OCI-LY3 (cell line): Measurements from ENCODE around the gene TVP23C.

ENCODE experiments used
- CTCF ChIP-seq: fragments of 200-600, 300-600 bp; sonication (generic); IDR thresholded peaks from 2 replicates; pipeline ENCODE4 v1.5.1; 2014; ENCODE audit warnings: antibody characterized with exemption, low read length, low read depth
- EZH2phosphoT487 ChIP-seq: fragments of 200-600 bp; shearing (Covaris generic); IDR thresholded peaks from 2 replicates; pipeline ENCODE4 v1.6.1; 2018; ENCODE audit warnings: antibody characterized with exemption, mixed run types, low read depth

- no peak for TF ChIP-seq CTCF
- no peak for TF ChIP-seq EZH2phosphoT487
Measured at GRCh38 chr17:15475631-15476354, 87.5 kb downstream of the TVP23C start.
